T-helper 2 cell treated with Interferon-gamma antibody and Interleukin-4, amounts not matched to agents 5 μg/mL and 100 μg/mL, for 36 hours (primary cell): Measurements from ENCODE around the gene SERTM2.

ENCODE experiments used
- DNase-seq: peaks from one replicate; pipeline ENCODE4 v3.0.0; 2021; ENCODE audit warnings: low spot score
- H3K27ac Mint-ChIP-seq: one replicate; pipeline ENCODE4 v1.8.0; 2021; ENCODE audit warnings: mild to moderate bottlenecking, mixed read lengths
- H3K27me3 Mint-ChIP-seq: one replicate; pipeline ENCODE4 v1.8.0; 2021; ENCODE audit warnings: low read depth, mixed read lengths
- H3K36me3 Mint-ChIP-seq: one replicate; pipeline ENCODE4 v1.8.0; 2021; ENCODE audit warnings: low read depth, mixed read lengths
- H3K4me1 Mint-ChIP-seq: one replicate; pipeline ENCODE4 v1.8.0; 2021; ENCODE audit warnings: low read depth, mixed read lengths
- H3K4me3 Mint-ChIP-seq: one replicate; pipeline ENCODE4 v1.8.0; 2022; ENCODE audit warnings: mild to moderate bottlenecking, moderate library complexity, mixed read lengths
- H3K9me3 Mint-ChIP-seq: one replicate; pipeline ENCODE4 v1.8.0; 2021; ENCODE audit warnings: mixed read lengths

The SERTM2 gene

DNA sequence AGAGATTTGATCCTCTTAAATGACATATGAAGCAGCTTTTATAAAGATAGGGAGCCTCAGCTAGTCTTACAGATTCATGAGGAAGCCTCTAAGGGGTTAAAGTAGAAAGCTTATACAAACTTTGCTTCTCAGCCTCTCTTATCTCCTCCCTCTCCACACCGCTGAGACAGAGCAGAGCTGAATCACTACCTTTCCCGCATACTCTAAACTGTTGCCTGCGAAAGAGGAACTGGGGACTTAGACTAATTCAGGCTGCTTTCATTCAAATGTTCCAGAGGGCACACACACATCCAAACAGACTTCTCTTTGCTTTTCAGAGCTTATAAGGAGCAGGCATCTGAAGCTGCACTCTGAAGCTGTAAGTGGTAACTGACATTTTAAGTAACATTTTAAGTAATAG is at the start of gene SERTM2:
Gene SERTM2, plus strand, starts transcription at position 169 of the 400 bp plus-strand sequence. CDS start 7,213 bp downstream, outside the sequence.
- Mint-ChIP-seq H3K9me3 (no peaks in the 10 kb centered on the region), H3K4me1 (no peaks in the 10 kb centered on the region), H3K27me3 (peaks cover 5% of the 10 kb centered on the region), H3K36me3 (no peaks in the 10 kb centered on the region), H3K4me3 (no peak within 1 kb of the TSS), H3K27ac (no peak within 1 kb of the TSS)
- no peak for DNase-seq

DNA sequence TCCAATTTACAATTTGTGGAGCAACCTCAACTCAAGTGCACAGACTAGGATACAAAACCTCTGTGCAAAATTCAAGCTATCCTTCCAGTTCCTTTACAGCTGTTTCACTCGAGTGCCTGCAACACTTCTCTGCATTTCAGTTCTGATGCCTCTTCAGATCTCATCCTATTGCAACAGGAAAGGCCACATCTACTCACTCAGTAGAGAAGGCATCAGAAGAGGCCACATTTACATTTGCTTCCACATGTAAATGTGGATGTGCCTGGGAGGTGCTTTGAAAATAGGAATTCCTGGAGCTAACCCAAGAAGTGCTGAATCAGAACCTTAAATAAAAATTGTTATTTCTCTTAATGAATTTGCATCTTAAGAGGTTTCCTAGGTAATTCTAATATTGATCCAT is 45.8 kb upstream of the SERTM2 start:
- H3K4me1 Mint-ChIP-seq: no peaks in the 10 kb centered on the region
- DNase-seq: no peak
- no peaks in the 10 kb centered on the region for H3K9me3 Mint-ChIP-seq
- H3K27ac Mint-ChIP-seq: no peak overlapping the region
- H3K27me3 Mint-ChIP-seq: no peaks in the 10 kb centered on the region
- no peaks in the 10 kb centered on the region for H3K36me3 Mint-ChIP-seq
- H3K4me3 Mint-ChIP-seq: no peak overlapping the region

GRCh38 chrX:111467896-111468295 is 43.5 kb upstream of the SERTM2 start:
- Mint-ChIP-seq H3K27me3 (no peaks in the 10 kb centered on the region), H3K4me1 (no peaks in the 10 kb centered on the region), H3K36me3 (no peaks in the 10 kb centered on the region)

DNA sequence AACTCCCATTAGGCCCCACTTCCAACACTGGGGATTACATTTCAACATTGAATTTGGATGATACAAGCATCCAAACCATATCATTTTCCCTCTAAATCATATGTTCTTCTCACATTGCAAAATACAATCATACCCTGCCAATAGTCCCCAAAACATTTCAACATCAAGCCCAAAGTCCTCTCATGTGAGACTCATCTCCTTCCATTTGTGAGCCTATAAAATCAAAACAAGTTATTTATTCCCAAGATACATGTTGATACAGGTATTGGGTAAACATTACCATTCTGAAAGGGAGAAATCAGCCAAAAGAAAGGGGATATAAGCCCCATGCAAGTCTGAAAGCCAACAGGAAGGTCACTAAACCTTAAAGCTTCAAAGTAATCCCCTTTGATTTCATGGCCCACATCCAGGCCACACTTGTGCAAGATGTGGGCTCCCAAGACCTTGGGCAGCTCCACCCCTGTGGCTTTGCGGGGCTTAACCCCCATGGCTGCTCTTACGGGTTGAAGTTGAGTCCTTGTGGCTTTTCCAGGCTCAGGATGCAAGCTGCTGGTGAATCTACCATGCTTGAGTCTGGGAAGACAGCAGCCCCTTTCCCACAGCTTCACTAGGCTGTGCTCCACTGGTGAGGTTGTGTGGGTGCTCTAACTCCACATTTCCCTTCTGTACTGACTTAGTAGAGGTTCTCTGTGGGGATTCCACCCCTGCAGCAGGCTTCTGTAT is 40.6 kb upstream of the SERTM2 start:
- no peaks in the 10 kb centered on the region for H3K36me3 Mint-ChIP-seq
- H3K4me1 Mint-ChIP-seq: no peaks in the 10 kb centered on the region
- no peaks in the 10 kb centered on the region for H3K9me3 Mint-ChIP-seq
- no peak overlapping the region for H3K27ac Mint-ChIP-seq
- H3K4me3 Mint-ChIP-seq: no peak overlapping the region
- H3K27me3 Mint-ChIP-seq: no peaks in the 10 kb centered on the region
- no peak for DNase-seq

More at GRCh38 chrX:111467896-111468295, 43.5 kb upstream of the SERTM2 start:
- Mint-ChIP-seq H3K4me3 (no peak overlapping the region), H3K27ac (no peak overlapping the region), H3K9me3 (no peaks in the 10 kb centered on the region)
- DNase-seq: no peak

DNA sequence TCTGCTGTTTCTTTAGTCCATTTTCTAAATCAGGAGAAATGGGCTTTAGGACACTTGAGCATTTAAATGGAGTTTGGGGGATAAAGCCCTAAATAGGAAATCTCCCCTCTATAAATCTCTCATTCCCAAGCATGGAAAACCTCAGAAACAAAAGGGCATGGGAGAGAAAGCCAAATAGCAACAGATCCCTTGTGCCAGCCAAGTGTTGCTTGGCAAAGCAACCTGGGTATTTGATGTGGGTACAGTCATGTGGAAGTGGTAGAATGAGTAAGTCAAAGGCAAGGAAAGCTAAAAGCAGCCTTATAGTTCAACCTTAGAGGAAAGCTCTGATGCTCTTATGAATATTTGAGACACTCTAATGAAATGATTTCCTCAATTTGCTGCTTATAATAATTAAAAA is 29.5 kb upstream of the SERTM2 start:
- Mint-ChIP-seq H3K9me3 (no peaks in the 10 kb centered on the region), H3K27me3 (no peaks in the 10 kb centered on the region)

DNA sequence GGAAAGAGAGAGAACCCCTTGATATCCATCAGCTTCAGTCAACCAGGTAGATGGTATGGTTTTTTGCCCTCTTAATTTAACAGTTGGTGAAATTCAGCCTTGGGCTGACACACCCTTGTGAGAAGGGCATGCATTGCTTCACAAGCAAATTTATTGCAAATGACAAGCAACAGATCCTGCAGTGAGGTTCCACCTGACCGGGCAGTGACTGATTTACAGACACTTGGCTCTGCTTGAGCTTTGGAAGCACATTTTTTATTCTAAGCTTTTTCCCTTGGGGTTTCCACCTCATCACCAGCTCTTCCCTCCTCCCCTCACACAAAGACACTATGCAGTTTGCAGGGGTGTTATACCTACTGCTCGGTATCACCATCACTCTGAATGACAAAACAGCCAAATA is 28.3 kb upstream of the SERTM2 start:
- H3K36me3 Mint-ChIP-seq: no peaks in the 10 kb centered on the region
- no peak overlapping the region for H3K27ac Mint-ChIP-seq
- H3K9me3 Mint-ChIP-seq: no peaks in the 10 kb centered on the region
- H3K4me3 Mint-ChIP-seq: no peak overlapping the region
- no peaks in the 10 kb centered on the region for H3K27me3 Mint-ChIP-seq
- DNase-seq: no peak
- H3K4me1 Mint-ChIP-seq: no peaks in the 10 kb centered on the region

More for the DNA sequence above, 29.5 kb upstream of the SERTM2 start:
- Mint-ChIP-seq H3K27ac (no peak overlapping the region), H3K4me3 (no peak overlapping the region), H3K36me3 (no peaks in the 10 kb centered on the region), H3K4me1 (no peaks in the 10 kb centered on the region)
- no peak for DNase-seq

DNA sequence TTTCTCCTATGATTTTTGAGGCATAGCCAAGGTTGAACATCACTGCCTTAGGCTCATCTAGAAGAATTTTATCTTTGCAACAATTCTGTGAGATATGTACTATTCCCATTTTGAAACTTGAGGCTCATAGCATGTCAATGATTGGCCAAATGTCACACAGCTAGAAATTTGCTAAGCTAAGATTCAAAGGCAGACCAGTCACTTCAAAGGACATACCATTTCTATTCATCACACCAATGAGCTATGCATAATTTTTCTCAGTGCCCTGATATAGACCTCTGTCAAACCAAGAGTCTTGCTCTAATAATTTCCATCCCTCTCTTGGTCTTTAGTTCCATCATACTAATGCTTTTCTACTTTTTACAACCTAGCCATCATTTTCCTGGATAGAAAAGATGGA is 27.6 kb upstream of the SERTM2 start:
- Mint-ChIP-seq H3K4me3 (no peak overlapping the region), H3K27ac (no peak overlapping the region), H3K9me3 (no peaks in the 10 kb centered on the region), H3K4me1 (no peaks in the 10 kb centered on the region), H3K27me3 (no peaks in the 10 kb centered on the region), H3K36me3 (no peaks in the 10 kb centered on the region)
- no peak for DNase-seq

GRCh38 chrX:111490688-111491087 is 20.8 kb upstream of the SERTM2 start:
- no peaks in the 10 kb centered on the region for H3K36me3 Mint-ChIP-seq
- H3K4me1 Mint-ChIP-seq: no peaks in the 10 kb centered on the region
- no peaks in the 10 kb centered on the region for H3K27me3 Mint-ChIP-seq
- H3K9me3 Mint-ChIP-seq: no peaks in the 10 kb centered on the region
- no peak for DNase-seq
- no peak overlapping the region for H3K4me3 Mint-ChIP-seq
- no peak overlapping the region for H3K27ac Mint-ChIP-seq

- H3K27me3 Mint-ChIP-seq: no peaks in the 10 kb centered on the region
Measured at GRCh38 chrX:111492085-111492484, 19.4 kb upstream of the SERTM2 start.

DNA sequence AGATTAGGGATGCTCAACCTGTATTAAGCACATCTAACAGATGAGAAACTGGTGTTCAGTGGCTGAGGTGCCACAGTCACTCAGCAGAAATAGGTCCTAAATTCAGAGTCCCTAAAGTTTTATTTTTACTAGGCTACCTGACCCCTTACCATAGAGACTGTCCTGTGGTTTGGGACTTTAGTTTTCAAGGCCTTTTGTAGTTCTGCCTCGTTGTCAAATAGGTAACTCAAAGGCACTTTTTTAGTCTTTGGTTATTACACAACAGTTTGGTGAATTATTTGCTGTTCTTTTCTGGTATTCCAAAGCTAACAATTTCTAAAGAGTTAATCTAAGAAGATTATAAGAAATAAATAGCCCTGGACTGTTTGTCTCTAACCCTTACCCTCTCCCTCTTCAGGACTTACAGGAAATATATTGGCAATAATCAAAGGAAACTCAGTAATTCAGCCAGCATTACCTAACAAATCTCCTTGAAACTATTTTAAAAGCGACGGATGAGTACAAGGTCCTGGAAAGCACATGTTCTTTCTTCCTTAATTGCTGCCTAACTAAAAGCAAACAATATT is 12.8 kb upstream of the SERTM2 start:
- Mint-ChIP-seq H3K4me3 (no peak overlapping the region), H3K9me3 (no peaks in the 10 kb centered on the region), H3K27me3 (no peaks in the 10 kb centered on the region), H3K27ac (no peak overlapping the region), H3K4me1 (no peaks in the 10 kb centered on the region), H3K36me3 (no peaks in the 10 kb centered on the region)
- DNase-seq: no peak

More at GRCh38 chrX:111492085-111492484, 19.4 kb upstream of the SERTM2 start:
- no peak overlapping the region for H3K27ac Mint-ChIP-seq
- DNase-seq: no peak
- no peaks in the 10 kb centered on the region for H3K4me1 Mint-ChIP-seq
- H3K4me3 Mint-ChIP-seq: no peak overlapping the region
- H3K36me3 Mint-ChIP-seq: no peaks in the 10 kb centered on the region
- no peaks in the 10 kb centered on the region for H3K9me3 Mint-ChIP-seq

- H3K27ac Mint-ChIP-seq: no peak overlapping the region
- no peaks in the 10 kb centered on the region for H3K36me3 Mint-ChIP-seq
- no peaks in the 10 kb centered on the region for H3K27me3 Mint-ChIP-seq
- H3K9me3 Mint-ChIP-seq: no peaks in the 10 kb centered on the region
- no peak for DNase-seq
- H3K4me1 Mint-ChIP-seq: no peaks in the 10 kb centered on the region
- no peak overlapping the region for H3K4me3 Mint-ChIP-seq
Measured at GRCh38 chrX:111503485-111503993, 7.9 kb upstream of the SERTM2 start.

GRCh38 chrX:111504941-111505340 is 6.5 kb upstream of the SERTM2 start:
- no peaks in the 10 kb centered on the region for H3K4me1 Mint-ChIP-seq
- no peak overlapping the region for H3K27ac Mint-ChIP-seq
- H3K27me3 Mint-ChIP-seq: no peaks in the 10 kb centered on the region
- H3K4me3 Mint-ChIP-seq: no peak overlapping the region
- no peak for DNase-seq
- H3K9me3 Mint-ChIP-seq: no peaks in the 10 kb centered on the region
- no peaks in the 10 kb centered on the region for H3K36me3 Mint-ChIP-seq

DNA sequence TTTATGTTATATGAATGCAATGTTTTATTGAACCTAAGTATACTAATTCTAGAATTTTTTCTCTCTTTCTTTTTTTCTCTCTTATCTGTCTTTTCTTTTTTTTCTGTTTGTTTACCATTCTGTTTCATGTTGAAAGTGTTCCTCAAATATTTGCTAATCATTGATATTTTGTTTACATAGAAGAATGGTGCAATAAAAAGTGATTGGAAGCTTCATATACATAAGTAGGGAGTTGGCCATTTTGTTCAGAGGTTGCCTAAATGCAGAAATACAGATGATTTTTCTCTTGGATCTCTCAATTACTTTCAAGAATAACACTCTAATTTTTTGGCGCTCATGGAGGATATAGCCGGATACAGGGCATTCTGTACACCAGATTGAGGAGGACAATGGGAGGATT is 5.7 kb upstream of the SERTM2 start:
- H3K36me3 Mint-ChIP-seq: no peaks in the 10 kb centered on the region
- no peaks in the 10 kb centered on the region for H3K4me1 Mint-ChIP-seq
- no peaks in the 10 kb centered on the region for H3K27me3 Mint-ChIP-seq
- no peak for DNase-seq
- no peak overlapping the region for H3K27ac Mint-ChIP-seq
- no peak overlapping the region for H3K4me3 Mint-ChIP-seq
- H3K9me3 Mint-ChIP-seq: no peaks in the 10 kb centered on the region

DNA sequence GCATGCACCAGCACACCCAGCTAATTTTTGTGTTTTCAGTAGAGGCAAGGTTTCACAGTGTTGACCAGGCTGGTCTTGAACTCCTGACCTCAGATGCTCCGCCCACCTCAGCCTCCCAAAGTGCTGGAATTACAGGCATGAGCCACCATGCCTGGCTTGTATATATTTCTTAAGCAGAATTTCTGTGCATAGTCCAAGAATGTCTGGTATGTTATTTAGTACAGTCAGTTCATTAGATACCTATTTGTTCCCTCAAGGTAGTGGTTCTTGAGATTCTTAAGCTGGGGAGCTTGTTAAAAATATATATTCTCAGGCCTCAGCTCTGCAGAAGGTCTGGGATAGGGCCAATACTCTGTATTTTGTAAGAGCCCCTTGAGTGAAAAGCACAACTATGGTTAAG is 4.6 kb upstream of the SERTM2 start:
- H3K4me3 Mint-ChIP-seq: no peak overlapping the region
- no peak for DNase-seq
- no peaks in the 10 kb centered on the region for H3K36me3 Mint-ChIP-seq
- no peak overlapping the region for H3K27ac Mint-ChIP-seq
- H3K27me3 Mint-ChIP-seq: no peaks in the 10 kb centered on the region
- no peaks in the 10 kb centered on the region for H3K9me3 Mint-ChIP-seq
- no peaks in the 10 kb centered on the region for H3K4me1 Mint-ChIP-seq
